OCI-LY7 (cell line): ENCODE data around the gene SPRN.

Source experiments
- EZH2phosphoT487 ChIP-seq: fragments of 200-600 bp; sonication (generic); IDR thresholded peaks from 2 replicates; pipeline ENCODE4 v1.6.1; 2018; ENCODE audit warnings: low read depth, borderline replicate concordance, mild to moderate bottlenecking, mixed run types, antibody characterized with exemption, low read length, moderate library complexity, mixed read lengths
- TF ChIP-seq, protein P1 (sequence below): fragments of 200-600 bp; sonication (generic); conservative IDR thresholded peaks from 2 replicates; pipeline ENCODE4 v1.5.1; 2014; ENCODE audit warnings: mild to moderate bottlenecking, antibody characterized with exemption, low read length, moderate library complexity, mixed read lengths

DNA sequence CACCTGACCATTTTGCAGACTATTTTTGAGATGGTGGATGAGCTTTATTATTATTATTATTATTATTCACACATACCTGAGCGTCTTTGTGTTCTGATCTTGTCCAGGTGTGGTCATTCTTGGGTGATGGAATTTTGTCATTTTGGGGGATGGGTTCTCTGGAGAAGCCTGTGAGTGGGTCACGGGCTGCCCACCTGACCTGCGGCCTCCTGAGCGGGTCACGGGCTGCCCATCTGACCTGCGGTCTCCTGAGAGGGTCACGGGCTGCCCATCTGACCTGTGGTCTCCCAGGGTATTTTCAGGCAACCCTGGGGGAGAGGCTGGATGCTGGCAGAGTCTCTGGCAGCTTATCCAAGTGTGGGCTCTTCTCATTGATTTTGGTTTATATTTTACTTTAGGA, 36.6 kb upstream of the SPRN start:
- TF ChIP-seq, protein P1, sequence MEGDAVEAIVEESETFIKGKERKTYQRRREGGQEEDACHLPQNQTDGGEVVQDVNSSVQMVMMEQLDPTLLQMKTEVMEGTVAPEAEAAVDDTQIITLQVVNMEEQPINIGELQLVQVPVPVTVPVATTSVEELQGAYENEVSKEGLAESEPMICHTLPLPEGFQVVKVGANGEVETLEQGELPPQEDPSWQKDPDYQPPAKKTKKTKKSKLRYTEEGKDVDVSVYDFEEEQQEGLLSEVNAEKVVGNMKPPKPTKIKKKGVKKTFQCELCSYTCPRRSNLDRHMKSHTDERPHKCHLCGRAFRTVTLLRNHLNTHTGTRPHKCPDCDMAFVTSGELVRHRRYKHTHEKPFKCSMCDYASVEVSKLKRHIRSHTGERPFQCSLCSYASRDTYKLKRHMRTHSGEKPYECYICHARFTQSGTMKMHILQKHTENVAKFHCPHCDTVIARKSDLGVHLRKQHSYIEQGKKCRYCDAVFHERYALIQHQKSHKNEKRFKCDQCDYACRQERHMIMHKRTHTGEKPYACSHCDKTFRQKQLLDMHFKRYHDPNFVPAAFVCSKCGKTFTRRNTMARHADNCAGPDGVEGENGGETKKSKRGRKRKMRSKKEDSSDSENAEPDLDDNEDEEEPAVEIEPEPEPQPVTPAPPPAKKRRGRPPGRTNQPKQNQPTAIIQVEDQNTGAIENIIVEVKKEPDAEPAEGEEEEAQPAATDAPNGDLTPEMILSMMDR = no peak
- TF ChIP-seq EZH2phosphoT487 = no peak
